HG03175 (cell line): ENCODE results near the gene IL31RA.
A peak's percentile ranks its signal among the peaks of the same experiment; 100 is the strongest.

ENCODE experiments used
- ATAC-seq: cut with Tn5 transposase; IDR thresholded peaks from one replicate; pipeline ENCODE4 v1.9.1; 2021; ENCODE audit warnings: mild to moderate bottlenecking, moderate library complexity; ENCODE audit not compliant: unreplicated experiment

Gene IL31RA

GRCh38 chr5:55900068-55900467, 48.9 kb downstream of the IL31RA start:
- ATAC-seq: no peak

GRCh38 chr5:55900776-55901175, 49.6 kb downstream of the IL31RA start:
- no peak for ATAC-seq

- no peak for ATAC-seq
Observed at GRCh38 chr5:55902696-55903095, 51.5 kb downstream of the IL31RA start.

- peak; percentile 85 for ATAC-seq
Observed at GRCh38 chr5:55903121-55903701, 52.1 kb downstream of the IL31RA start.

- ATAC-seq: no peak
Observed at GRCh38 chr5:55904152-55904551, 53.0 kb downstream of the IL31RA start.

- ATAC-seq: no peak
Observed at GRCh38 chr5:55905251-55905650, 54.1 kb downstream of the IL31RA start.

GRCh38 chr5:55907927-55908326, 56.8 kb downstream of the IL31RA start:
- no peak for ATAC-seq

GRCh38 chr5:55908804-55909203, 57.6 kb downstream of the IL31RA start:
- ATAC-seq: no peak

GRCh38 chr5:55911784-55912653, 60.9 kb downstream of the IL31RA start:
- no peak for ATAC-seq

- ATAC-seq: peak; percentile 95
Observed at GRCh38 chr5:55913466-55914413, 62.6 kb downstream of the IL31RA start.

GRCh38 chr5:55914971-55915370, 63.8 kb downstream of the IL31RA start:
- ATAC-seq: no peak

- no peak for ATAC-seq
Observed at GRCh38 chr5:55915783-55916182, 64.6 kb downstream of the IL31RA start.

- no peak for ATAC-seq
Observed at GRCh38 chr5:55916986-55917385, 65.8 kb downstream of the IL31RA start.

GRCh38 chr5:55917402-55918086, 66.4 kb downstream of the IL31RA start:
- no peak for ATAC-seq

GRCh38 chr5:55918087-55919035, 67.2 kb downstream of the IL31RA start:
- ATAC-seq: no peak

- no peak for ATAC-seq
Observed at GRCh38 chr5:55919625-55920024, 68.5 kb downstream of the IL31RA start.

GRCh38 chr5:55920784-55921183, 69.6 kb downstream of the IL31RA start:
- no peak for ATAC-seq

GRCh38 chr5:55921617-55922016, 70.5 kb downstream of the IL31RA start:
- no peak for ATAC-seq

GRCh38 chr5:55923177-55923771, 72.1 kb downstream of the IL31RA start:
- ATAC-seq: peak; percentile 29
